ENCODE measurements around the gene TTC7B. TPM values are rescaled to one million over a fixed set of nuclear protein-coding genes. Genes with fewer than 3 reads are reported as not detected.

The TTC7B gene
- total and polyA plus RNA-seq, 2 of the 13 experiments (the other 11 are each of a cell fraction or from before 2014, with no cell fraction given), result 1.3 to 3.2 TPM

DNA sequence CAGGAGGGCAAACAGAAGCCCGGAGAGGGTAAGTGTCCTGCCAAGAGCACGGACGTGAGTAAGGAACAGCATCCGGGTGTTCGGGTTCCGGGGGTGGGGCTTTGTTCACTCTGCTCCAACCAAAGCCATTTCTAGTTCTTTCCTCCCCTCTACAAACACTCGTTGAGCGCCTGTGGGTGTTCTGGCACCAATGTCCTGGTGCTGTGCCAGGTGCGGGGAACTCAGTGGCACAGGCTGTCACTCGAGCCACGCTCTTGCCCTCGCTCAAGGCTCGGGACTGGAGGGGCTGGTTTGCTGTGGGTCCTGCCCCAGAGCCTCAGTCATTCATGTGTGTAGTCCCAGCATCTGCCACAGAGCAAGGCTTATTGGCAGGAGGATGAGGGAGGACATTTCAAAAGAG is 261.9 kb downstream of the TTC7B start:
- no peak for TF ChIP-seq ZNF441 (CRISPR knock-in tag; IDR thresholded peaks at IDR 0.05; ENCODE audit: borderline replicate concordance)
- BruUV-seq (replicated peaks), result no TSS peak

DNA sequence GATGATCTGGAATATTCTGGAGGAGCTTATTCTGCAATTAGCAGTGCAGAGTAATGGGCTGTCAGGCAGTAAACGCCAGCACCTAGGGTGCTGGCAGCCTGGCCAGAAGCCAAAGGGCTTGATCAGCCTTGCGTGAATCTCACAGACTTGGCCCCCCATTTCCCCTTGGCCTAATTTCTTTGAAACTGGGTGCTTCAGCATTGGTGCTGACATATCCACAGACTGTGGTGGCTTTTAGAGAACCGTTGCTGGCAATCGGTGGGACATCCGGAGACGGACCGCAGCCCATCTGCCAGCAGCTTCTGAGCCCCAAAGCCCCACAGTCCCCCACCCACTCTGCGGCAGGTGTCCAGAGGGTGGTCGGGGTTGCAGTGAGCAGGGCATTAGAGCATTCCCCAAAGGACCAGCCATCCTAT is 262.3 kb downstream of the TTC7B start:
- no TSS peak for BruUV-seq (replicated peaks)
- H3K36me3 ChIP-seq (replicated peaks in 1 of 2; ENCODE audit: control insufficient read depth in 1 of 2, insufficient read depth in 2 of 2, low read length in 2 of 2), result no peaks in the 10 kb centered on the region
- H4K20me1 ChIP-seq (ENCODE audit: insufficient read depth, low read length), result no peaks in the 10 kb centered on the region
- in situ Hi-C loops (cut with HindIII; ENCODE audit: extremely low pct_ligation_motif_present, low pct_unique_long_range_greater_than_20kb), result no loop called here
- no peak for FAIRE-seq
- ATAC-seq, result no peak
- no peaks in the 10 kb centered on the region for H3K9me3 ChIP-seq (ENCODE audit: low read length)
- TF ChIP-seq MED8 (CRISPR knock-in tag; IDR thresholded peaks at IDR 0.05; ENCODE audit: insufficient replicate concordance), result no peak
- no peak for TF ChIP-seq SIX4 (CRISPR knock-in tag; IDR thresholded peaks at IDR 0.05)
- no peak for TF ChIP-seq EHMT2 (IDR thresholded peaks at IDR 0.05; ENCODE audit: borderline replicate concordance, low read depth, low read length)
- TF ChIP-seq, protein P1, sequence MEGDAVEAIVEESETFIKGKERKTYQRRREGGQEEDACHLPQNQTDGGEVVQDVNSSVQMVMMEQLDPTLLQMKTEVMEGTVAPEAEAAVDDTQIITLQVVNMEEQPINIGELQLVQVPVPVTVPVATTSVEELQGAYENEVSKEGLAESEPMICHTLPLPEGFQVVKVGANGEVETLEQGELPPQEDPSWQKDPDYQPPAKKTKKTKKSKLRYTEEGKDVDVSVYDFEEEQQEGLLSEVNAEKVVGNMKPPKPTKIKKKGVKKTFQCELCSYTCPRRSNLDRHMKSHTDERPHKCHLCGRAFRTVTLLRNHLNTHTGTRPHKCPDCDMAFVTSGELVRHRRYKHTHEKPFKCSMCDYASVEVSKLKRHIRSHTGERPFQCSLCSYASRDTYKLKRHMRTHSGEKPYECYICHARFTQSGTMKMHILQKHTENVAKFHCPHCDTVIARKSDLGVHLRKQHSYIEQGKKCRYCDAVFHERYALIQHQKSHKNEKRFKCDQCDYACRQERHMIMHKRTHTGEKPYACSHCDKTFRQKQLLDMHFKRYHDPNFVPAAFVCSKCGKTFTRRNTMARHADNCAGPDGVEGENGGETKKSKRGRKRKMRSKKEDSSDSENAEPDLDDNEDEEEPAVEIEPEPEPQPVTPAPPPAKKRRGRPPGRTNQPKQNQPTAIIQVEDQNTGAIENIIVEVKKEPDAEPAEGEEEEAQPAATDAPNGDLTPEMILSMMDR (CRISPR knock-in tag; IDR thresholded peaks at IDR 0.05), result no peak
- no peak for TF ChIP-seq ZNF780A (CRISPR knock-in tag; IDR thresholded peaks at IDR 0.05)
- no peak for TF ChIP-seq ZNF510 (CRISPR knock-in tag; IDR thresholded peaks at IDR 0.05; ENCODE audit: low read depth)
- no peak for TF ChIP-seq NFKBIZ (CRISPR knock-in tag; IDR thresholded peaks at IDR 0.05)
- TF ChIP-seq, protein P2, sequence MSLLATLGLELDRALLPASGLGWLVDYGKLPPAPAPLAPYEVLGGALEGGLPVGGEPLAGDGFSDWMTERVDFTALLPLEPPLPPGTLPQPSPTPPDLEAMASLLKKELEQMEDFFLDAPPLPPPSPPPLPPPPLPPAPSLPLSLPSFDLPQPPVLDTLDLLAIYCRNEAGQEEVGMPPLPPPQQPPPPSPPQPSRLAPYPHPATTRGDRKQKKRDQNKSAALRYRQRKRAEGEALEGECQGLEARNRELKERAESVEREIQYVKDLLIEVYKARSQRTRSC (CRISPR knock-in tag; IDR thresholded peaks at IDR 0.05; ENCODE audit: low read depth), result no peak
- H3K27ac ChIP-seq (ENCODE audit: extremely low read length, insufficient read depth, low read length), result no peak overlapping the region
- H3K79me2 ChIP-seq (ENCODE audit: insufficient read depth, low read length), result no peaks in the 10 kb centered on the region
- H2AFZ ChIP-seq (ENCODE audit: low read length), result no peak overlapping the region
- no peak for DNase-seq (ENCODE audit: low spot score)
- no peak overlapping the region for H3K4me2 ChIP-seq (ENCODE audit: low read depth, low read length)
- H3K4me1 ChIP-seq (ENCODE audit: insufficient read depth, low read length), result peaks cover 20% of the 10 kb centered on the region
- ChIA-PET POLR2A (no interaction called here), CTCF (ENCODE audit: low intra/inter-chr PET ratio, low total read pairs) (no interaction called here)
- intact Hi-C loops (cut with micrococcal nuclease; ENCODE audit: unreplicated experiment), result no loop called here
- 60% methylated on average over 8 of the region's 9 CpGs for whole genome bisulfite sequencing (ENCODE audit: low lambda C conversion rate)
- peaks cover 0 to 10% of the 10 kb centered on the region in 2 experiments; a peak in 3 of 5 replicates for H3K27me3 ChIP-seq (ENCODE audit: control insufficient read depth in 1 of 2, insufficient read depth in 2 of 2, low read length in 2 of 2)
- H3K4me3 ChIP-seq (replicated peaks in 1 of 3; ENCODE audit: insufficient read depth in 1 of 3, low read depth in 2 of 3, low read length in 3 of 3), result no peak overlapping the region
- H3K9ac ChIP-seq (ENCODE audit: insufficient read depth, low read depth, low read length), result no peak overlapping the region

More for the DNA sequence above, 261.9 kb downstream of the TTC7B start:
- no peak for DNase-seq (ENCODE audit: low spot score)
- intact Hi-C loops (cut with micrococcal nuclease; ENCODE audit: unreplicated experiment), result no loop called here
- Histone ChIP-seq H3K4me2 (ENCODE audit: low read depth, low read length) (no peak overlapping the region), H4K20me1 (ENCODE audit: insufficient read depth, low read length) (no peaks in the 10 kb centered on the region), H3K36me3 (replicated peaks in 1 of 2; ENCODE audit: control insufficient read depth in 1 of 2, insufficient read depth in 2 of 2, low read length in 2 of 2) (no peaks in the 10 kb centered on the region), H3K4me3 (replicated peaks in 1 of 3; ENCODE audit: insufficient read depth in 1 of 3, low read depth in 2 of 3, low read length in 3 of 3) (no peak overlapping the region), H3K27ac (ENCODE audit: extremely low read length, insufficient read depth, low read length) (no peak overlapping the region), H3K9ac (ENCODE audit: insufficient read depth, low read depth, low read length) (no peak overlapping the region), H3K79me2 (ENCODE audit: insufficient read depth, low read length) (no peaks in the 10 kb centered on the region), H3K27me3 (ENCODE audit: control insufficient read depth in 1 of 2, insufficient read depth in 2 of 2, low read length in 2 of 2) (peaks cover 0 to 10% of the 10 kb centered on the region in 2 experiments; a peak in 3 of 5 replicates), H3K4me1 (ENCODE audit: insufficient read depth, low read length) (peaks cover 20% of the 10 kb centered on the region), H3K9me3 (ENCODE audit: low read length) (no peaks in the 10 kb centered on the region), H2AFZ (ENCODE audit: low read length) (no peak overlapping the region)
- FAIRE-seq, result no peak
- POLR2A ChIA-PET, result no interaction called here
- CTCF ChIA-PET (ENCODE audit: low intra/inter-chr PET ratio, low total read pairs), result no interaction called here
- ATAC-seq, result no peak
- in situ Hi-C loops (cut with HindIII; ENCODE audit: extremely low pct_ligation_motif_present, low pct_unique_long_range_greater_than_20kb), result no loop called here
- 65% methylated on average over 13 of the region's 13 CpGs for WGBS (ENCODE audit: low lambda C conversion rate)
